DOHH2 (cell line): ENCODE results near the gene ORAI2.
"Not testable (repeated sequence)": the region's sequence is repeated elsewhere in the genome, so short reads cannot be mapped to it uniquely, and the experiment has no call there.

ENCODE experiments used
- CTCF ChIP-seq: fragments of 200-600 bp; sonication (generic); IDR thresholded peaks from one replicate; pipeline ENCODE4 v1.5.1; 2014; ENCODE audit warnings: antibody characterized with exemption, mild to moderate bottlenecking, low read depth, low read length; ENCODE audit not compliant: poor library complexity, severe bottlenecking
- EZH2phosphoT487 ChIP-seq: fragments of 200-600 bp; sonication (generic); IDR thresholded peaks from 2 replicates; pipeline ENCODE4 v1.6.1; 2017; ENCODE audit warnings: borderline replicate concordance, mild to moderate bottlenecking, antibody characterized with exemption, low read length, moderate library complexity, mixed read lengths

- TF ChIP-seq CTCF, EZH2phosphoT487: not testable (repeated sequence)
Measured at GRCh38 chr7:102505298-102506185, 72.2 kb downstream of the ORAI2 start.
